ENCODE results near the gene ATP9B. TPM values are rescaled to one million over a fixed set of nuclear protein-coding genes. Genes with fewer than 3 reads are reported as not detected.

The ATP9B gene
- total RNA-seq, 1 donor from 2014 or later: 43.9 TPM

GRCh38 chr18:79424008-79424565, 354.9 kb downstream of the ATP9B start:
- TF ChIP-seq CTCF (IDR thresholded peaks at IDR 0.05): no peak
- Histone ChIP-seq H3K27me3 (no peaks in the 10 kb centered on the region), H3K27ac (no peak overlapping the region), H3K36me3 (no peaks in the 10 kb centered on the region), H3K9me3 (no peaks in the 10 kb centered on the region), H3K4me1 (peaks cover 5% of the 10 kb centered on the region), H3K4me3 (no peak overlapping the region)
- peak; percentile 34 for ATAC-seq
- intact Hi-C loops (cut with DNase I): no loop called here
- no peak for DNase-seq

GRCh38 chr18:79424880-79425568, 355.8 kb downstream of the ATP9B start:
- TF ChIP-seq CTCF (IDR thresholded peaks at IDR 0.05): no peak
- DNase-seq (no peak), ATAC-seq (no peak)
- H3K4me1 ChIP-seq: peaks cover 5% of the 10 kb centered on the region
- H3K36me3 ChIP-seq: no peaks in the 10 kb centered on the region
- no peaks in the 10 kb centered on the region for H3K9me3 ChIP-seq
- intact Hi-C loops (cut with DNase I): no loop called here
- no peak overlapping the region for H3K4me3 ChIP-seq
- H3K27me3 ChIP-seq: no peaks in the 10 kb centered on the region
- H3K27ac ChIP-seq: no peak overlapping the region

- intact Hi-C loops (cut with DNase I): no loop called here
- Histone ChIP-seq H3K4me1 (peaks cover 5% of the 10 kb centered on the region), H3K9me3 (no peaks in the 10 kb centered on the region), H3K27me3 (no peaks in the 10 kb centered on the region), H3K27ac (no peak overlapping the region), H3K36me3 (no peaks in the 10 kb centered on the region), H3K4me3 (no peak overlapping the region)
- ATAC-seq: no peak
- TF ChIP-seq CTCF (IDR thresholded peaks at IDR 0.05): no peak
- no peak for DNase-seq
Measured at GRCh38 chr18:79425569-79425886, 356.3 kb downstream of the ATP9B start.

- no peak for DNase-seq
Measured at GRCh38 chr18:79426376-79427300, 357.4 kb downstream of the ATP9B start.

More at GRCh38 chr18:79426376-79427300, 357.4 kb downstream of the ATP9B start:
- no peak for TF ChIP-seq CTCF (IDR thresholded peaks at IDR 0.05)
- Histone ChIP-seq H3K27me3 (no peaks in the 10 kb centered on the region), H3K4me3 (no peak overlapping the region), H3K27ac (no peak overlapping the region), H3K9me3 (no peaks in the 10 kb centered on the region), H3K4me1 (peaks cover 5% of the 10 kb centered on the region), H3K36me3 (no peaks in the 10 kb centered on the region)
- ATAC-seq: no peak
- intact Hi-C loops (cut with DNase I): no loop called here

All from upper lobe of right lung (tissue), 1 donor.